ENCODE data around the gene NECAB2. TPM values are rescaled to one million over a fixed set of nuclear protein-coding genes. Genes with fewer than 3 reads are reported as not detected.
A peak's percentile ranks its signal among the peaks of the same experiment; 100 is the strongest.

The NECAB2 gene
- total RNA-seq, 1 donor from 2014 or later: 1.2 TPM

DNA sequence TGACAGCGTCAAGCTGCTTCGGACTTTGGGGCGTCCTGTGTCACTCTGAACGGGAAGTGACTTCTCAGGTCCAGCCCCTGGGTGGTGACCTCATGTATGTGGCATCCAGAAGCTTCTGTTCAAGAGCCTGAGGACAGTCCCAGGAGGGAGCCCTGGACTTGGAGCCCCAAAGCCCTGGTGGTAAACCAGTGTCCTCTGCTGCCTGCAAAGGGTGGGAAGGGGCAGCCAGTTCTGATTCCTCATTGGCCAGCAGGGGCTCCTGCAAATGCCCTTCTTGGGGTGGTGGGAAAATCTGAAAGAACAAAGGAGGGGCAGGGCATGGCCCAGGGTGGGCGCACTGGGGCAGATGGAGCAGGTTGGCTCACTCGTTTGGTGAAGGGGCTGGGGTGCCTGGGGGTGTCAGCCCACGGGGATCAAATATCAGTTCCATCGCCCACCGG lies 13.4 kb upstream of the NECAB2 start:
- no peaks in the 10 kb centered on the region for H3K9me3 Mint-ChIP-seq (ENCODE audit: unreplicated experiment)
- H3K36me3 Mint-ChIP-seq (ENCODE audit: low read depth, unreplicated experiment): no peaks in the 10 kb centered on the region
- TF ChIP-seq, protein P1, sequence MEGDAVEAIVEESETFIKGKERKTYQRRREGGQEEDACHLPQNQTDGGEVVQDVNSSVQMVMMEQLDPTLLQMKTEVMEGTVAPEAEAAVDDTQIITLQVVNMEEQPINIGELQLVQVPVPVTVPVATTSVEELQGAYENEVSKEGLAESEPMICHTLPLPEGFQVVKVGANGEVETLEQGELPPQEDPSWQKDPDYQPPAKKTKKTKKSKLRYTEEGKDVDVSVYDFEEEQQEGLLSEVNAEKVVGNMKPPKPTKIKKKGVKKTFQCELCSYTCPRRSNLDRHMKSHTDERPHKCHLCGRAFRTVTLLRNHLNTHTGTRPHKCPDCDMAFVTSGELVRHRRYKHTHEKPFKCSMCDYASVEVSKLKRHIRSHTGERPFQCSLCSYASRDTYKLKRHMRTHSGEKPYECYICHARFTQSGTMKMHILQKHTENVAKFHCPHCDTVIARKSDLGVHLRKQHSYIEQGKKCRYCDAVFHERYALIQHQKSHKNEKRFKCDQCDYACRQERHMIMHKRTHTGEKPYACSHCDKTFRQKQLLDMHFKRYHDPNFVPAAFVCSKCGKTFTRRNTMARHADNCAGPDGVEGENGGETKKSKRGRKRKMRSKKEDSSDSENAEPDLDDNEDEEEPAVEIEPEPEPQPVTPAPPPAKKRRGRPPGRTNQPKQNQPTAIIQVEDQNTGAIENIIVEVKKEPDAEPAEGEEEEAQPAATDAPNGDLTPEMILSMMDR (IDR thresholded peaks at IDR 0.05; ENCODE audit: unreplicated experiment): peak; percentile 14
- peaks cover 10% of the 10 kb centered on the region for H3K27me3 Mint-ChIP-seq (ENCODE audit: unreplicated experiment)
- peak overlapping the region; percentile 18 for H3K27ac Mint-ChIP-seq (ENCODE audit: unreplicated experiment)
- no peak overlapping the region for H3K4me3 Mint-ChIP-seq (ENCODE audit: unreplicated experiment)
- no peaks in the 10 kb centered on the region for H3K4me1 Mint-ChIP-seq (ENCODE audit: unreplicated experiment)
- no peak for DNase-seq (ENCODE audit: low spot score)

DNA sequence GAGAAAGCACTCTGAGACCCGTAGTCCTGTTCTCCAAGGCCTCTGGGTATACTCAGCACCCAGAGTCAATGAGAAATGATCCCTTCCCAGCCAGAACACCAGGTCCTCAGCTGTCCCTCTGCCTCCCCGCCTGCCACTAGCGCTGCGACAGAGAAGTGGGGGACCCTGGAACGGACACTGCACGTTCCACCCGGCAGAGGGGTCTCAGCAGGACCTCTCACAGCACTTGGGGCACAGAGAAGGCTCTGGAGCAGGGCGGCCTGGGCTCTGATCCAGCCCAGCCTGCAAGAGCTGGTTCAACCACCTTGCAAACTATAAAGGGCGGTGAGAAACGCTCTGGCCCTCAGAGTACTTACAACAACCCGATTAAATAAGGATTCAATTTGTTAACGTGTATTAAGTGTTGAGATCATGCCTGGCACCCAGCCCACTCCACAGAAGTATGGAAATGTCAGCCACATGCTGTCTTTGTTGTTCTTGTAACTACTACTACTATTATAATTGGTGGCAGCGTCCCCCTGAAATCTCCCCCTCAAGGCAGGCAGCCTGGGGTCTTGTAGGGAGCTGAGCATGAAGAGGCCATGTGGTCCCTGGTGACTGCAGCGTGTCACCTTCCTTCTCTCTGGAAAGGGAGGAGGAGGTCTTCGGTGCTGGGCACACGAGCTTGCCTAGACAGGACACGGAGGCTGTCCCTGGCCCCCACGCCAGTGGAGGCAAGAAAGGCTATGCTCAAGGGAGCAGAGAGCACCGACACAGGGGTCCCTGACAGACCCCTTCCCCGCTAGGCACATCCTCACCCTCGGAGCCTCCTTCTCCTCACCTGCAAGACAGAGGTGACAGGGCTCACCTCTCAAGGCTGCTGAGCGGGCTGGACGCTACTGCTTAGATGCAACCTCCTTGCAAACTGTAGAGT lies 12.6 kb upstream of the NECAB2 start:
- TF ChIP-seq, protein P1 (IDR thresholded peaks at IDR 0.05; ENCODE audit: unreplicated experiment): no peak
- no peaks in the 10 kb centered on the region for H3K36me3 Mint-ChIP-seq (ENCODE audit: low read depth, unreplicated experiment)
- no peak overlapping the region for H3K27ac Mint-ChIP-seq (ENCODE audit: unreplicated experiment)
- no peaks in the 10 kb centered on the region for H3K4me1 Mint-ChIP-seq (ENCODE audit: unreplicated experiment)
- H3K27me3 Mint-ChIP-seq (ENCODE audit: unreplicated experiment): peaks cover 11% of the 10 kb centered on the region
- no peak for DNase-seq (ENCODE audit: low spot score)
- no peaks in the 10 kb centered on the region for H3K9me3 Mint-ChIP-seq (ENCODE audit: unreplicated experiment)
- H3K4me3 Mint-ChIP-seq (ENCODE audit: unreplicated experiment): no peak overlapping the region

DNA sequence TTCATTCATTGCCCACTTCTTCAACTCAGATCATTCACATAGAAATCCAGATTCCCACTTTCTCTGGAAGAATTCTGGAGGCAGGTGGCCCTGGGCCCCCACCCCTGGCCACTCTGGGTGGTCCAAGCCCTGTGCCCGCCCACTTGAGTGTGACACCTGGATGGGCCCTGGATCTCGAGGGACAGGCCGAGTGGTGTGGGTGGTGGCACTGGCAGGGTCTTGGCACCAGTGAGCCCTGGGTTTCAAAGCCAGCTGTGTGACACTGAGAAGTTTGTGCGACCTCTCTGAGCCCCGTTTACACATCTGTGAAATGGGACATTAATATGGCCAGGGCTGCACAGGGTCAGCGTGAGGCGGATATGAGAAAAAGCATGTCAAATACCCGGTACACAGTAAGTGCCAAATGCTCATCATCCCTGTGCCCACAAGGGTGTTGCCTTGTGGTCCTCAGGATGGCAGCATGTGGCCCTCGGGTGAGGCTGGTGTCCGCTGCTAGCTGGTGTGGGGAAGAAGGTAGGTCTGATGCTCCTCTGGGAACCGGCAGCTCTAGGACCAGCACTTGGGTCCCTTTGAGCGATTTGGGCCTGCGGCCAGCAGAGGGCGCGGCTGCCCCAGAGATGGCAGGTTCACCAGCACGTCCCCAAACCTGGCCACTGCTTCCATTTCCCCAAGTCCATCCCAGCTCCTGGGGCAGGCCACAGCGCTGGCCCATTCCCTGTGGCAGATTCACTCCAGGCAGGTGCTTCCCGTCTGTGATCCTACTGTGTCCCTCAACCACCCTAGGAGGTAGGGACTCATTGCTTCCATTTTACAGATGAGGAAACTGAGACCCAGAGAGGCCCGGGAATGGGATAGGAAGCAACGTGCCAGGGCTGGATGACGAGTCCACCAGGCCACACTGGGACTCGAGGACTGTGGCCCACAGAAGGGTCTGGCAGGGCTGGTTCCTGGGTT lies 11.4 kb upstream of the NECAB2 start:
- no peaks in the 10 kb centered on the region for H3K4me1 Mint-ChIP-seq (ENCODE audit: unreplicated experiment)
- H3K27me3 Mint-ChIP-seq (ENCODE audit: unreplicated experiment): peaks cover 11% of the 10 kb centered on the region
- TF ChIP-seq, protein P1 (IDR thresholded peaks at IDR 0.05; ENCODE audit: unreplicated experiment): peak; percentile 87
- H3K4me3 Mint-ChIP-seq (ENCODE audit: unreplicated experiment): no peak overlapping the region
- H3K36me3 Mint-ChIP-seq (ENCODE audit: low read depth, unreplicated experiment): no peaks in the 10 kb centered on the region
- DNase-seq (ENCODE audit: low spot score): peak; percentile 93
- H3K9me3 Mint-ChIP-seq (ENCODE audit: unreplicated experiment): no peaks in the 10 kb centered on the region
- H3K27ac Mint-ChIP-seq (ENCODE audit: unreplicated experiment): no peak overlapping the region

DNA sequence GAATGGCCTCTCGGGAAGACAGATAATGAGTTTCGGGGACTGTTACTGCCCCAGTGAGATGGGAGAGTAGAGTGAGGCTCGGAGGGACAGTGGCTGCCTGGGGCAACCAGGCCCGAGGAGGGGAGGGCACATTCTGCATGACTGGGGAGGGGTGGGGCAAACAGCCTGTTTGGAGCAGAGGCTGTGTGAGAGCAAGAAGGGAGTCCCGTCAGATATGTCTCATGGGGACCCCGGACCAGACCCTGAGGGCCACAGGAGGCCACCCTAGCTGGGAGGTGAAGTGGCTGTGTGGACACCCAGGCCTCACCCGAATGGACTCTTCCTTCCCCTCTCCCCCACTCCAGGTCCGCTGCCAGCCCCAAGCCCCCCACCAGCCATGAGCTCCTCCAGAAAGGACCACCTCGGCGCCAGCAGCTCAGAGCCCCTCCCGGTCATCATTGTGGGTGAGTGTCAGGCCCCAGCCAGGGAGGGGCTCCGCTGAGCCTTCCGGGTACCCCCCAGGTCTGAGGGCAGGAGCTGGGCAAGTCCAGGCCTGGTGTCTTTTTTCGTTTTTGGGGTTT lies 10.7 kb upstream of the NECAB2 start:
- H3K4me1 Mint-ChIP-seq (ENCODE audit: unreplicated experiment): no peaks in the 10 kb centered on the region

More for the DNA sequence above, 10.7 kb upstream of the NECAB2 start:
- no peak for DNase-seq (ENCODE audit: low spot score)
- Mint-ChIP-seq H3K27me3 (ENCODE audit: unreplicated experiment) (peaks cover 8% of the 10 kb centered on the region), H3K36me3 (ENCODE audit: low read depth, unreplicated experiment) (no peaks in the 10 kb centered on the region), H3K9me3 (ENCODE audit: unreplicated experiment) (no peaks in the 10 kb centered on the region), H3K27ac (ENCODE audit: unreplicated experiment) (no peak overlapping the region), H3K4me3 (ENCODE audit: unreplicated experiment) (no peak overlapping the region)
- TF ChIP-seq, protein P1 (IDR thresholded peaks at IDR 0.05; ENCODE audit: unreplicated experiment): no peak
